ENCODE measurements around the gene SLC17A5.
A peak's percentile ranks its signal among the peaks of the same experiment; 100 is the strongest.

The SLC17A5 gene

GRCh38 chr6:73657201-73657600, 3.4 kb upstream of the SLC17A5 start:
- no peak for TF ChIP-seq CTCF (IDR thresholded peaks at IDR 0.05; ENCODE audit: low read depth, low read length)
- no peak for DNase-seq (ENCODE audit: extremely low read depth, low read depth)

- DNase-seq (ENCODE audit: extremely low read depth, low read depth): no peak
- no peak for TF ChIP-seq CTCF (IDR thresholded peaks at IDR 0.05; ENCODE audit: low read depth, low read length)
These were observed 2.8 kb upstream of the SLC17A5 start for GRCh38 chr6:73656531-73657145.

- DNase-seq (ENCODE audit: extremely low read depth, low read depth): no peak
- TF ChIP-seq CTCF (IDR thresholded peaks at IDR 0.05; ENCODE audit: low read depth, low read length): no peak
These were observed 1.6 kb upstream of the SLC17A5 start for GRCh38 chr6:73655341-73655917.

GRCh38 chr6:73652637-73653570, 888 bp downstream of the SLC17A5 start:
- no peak for DNase-seq (ENCODE audit: extremely low read depth, low read depth)
- TF ChIP-seq CTCF (IDR thresholded peaks at IDR 0.05; ENCODE audit: low read depth, low read length): peak; percentile 38

- no peak for DNase-seq (ENCODE audit: extremely low read depth, low read depth)
- no peak for TF ChIP-seq CTCF (IDR thresholded peaks at IDR 0.05; ENCODE audit: low read depth, low read length)
These were observed 4.0 kb downstream of the SLC17A5 start for GRCh38 chr6:73649783-73650182.

GRCh38 chr6:73648166-73648565, 5.6 kb downstream of the SLC17A5 start:
- no peak for DNase-seq (ENCODE audit: extremely low read depth, low read depth)
- no peak for TF ChIP-seq CTCF (IDR thresholded peaks at IDR 0.05; ENCODE audit: low read depth, low read length)
